GM21723 (cell line): ENCODE data around the gene RPS6KB2.

Experiments
- ATAC-seq: cut with Tn5 transposase; IDR thresholded peaks from one replicate; pipeline ENCODE4 v1.9.1; 2021; ENCODE audit warnings: mild to moderate bottlenecking, moderate library complexity; ENCODE audit not compliant: unreplicated experiment

Gene RPS6KB2

DNA sequence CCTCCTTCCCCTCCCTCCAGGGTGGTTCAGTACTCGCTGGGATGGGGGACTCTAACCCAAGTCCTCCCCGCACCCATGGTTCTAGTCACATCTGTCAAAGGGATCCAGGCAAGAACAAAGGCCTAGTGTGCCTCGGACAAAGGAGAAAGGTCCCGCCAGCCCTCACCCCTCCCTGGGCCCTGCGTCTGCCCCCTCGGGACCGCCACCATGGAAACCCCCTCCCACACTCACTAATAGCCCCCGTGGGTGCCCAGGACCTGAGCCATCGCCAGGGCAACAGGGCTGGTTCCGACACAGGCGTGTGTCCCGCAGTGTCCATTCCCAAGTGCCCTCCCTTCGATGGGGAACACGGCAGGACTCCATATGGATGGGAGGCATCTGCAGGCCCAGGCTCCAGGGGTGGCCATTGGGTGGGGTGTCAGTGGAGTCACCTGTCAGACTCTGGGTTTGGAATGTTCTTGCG is 17.9 kb upstream of the RPS6KB2 start:
- no peak for ATAC-seq

DNA sequence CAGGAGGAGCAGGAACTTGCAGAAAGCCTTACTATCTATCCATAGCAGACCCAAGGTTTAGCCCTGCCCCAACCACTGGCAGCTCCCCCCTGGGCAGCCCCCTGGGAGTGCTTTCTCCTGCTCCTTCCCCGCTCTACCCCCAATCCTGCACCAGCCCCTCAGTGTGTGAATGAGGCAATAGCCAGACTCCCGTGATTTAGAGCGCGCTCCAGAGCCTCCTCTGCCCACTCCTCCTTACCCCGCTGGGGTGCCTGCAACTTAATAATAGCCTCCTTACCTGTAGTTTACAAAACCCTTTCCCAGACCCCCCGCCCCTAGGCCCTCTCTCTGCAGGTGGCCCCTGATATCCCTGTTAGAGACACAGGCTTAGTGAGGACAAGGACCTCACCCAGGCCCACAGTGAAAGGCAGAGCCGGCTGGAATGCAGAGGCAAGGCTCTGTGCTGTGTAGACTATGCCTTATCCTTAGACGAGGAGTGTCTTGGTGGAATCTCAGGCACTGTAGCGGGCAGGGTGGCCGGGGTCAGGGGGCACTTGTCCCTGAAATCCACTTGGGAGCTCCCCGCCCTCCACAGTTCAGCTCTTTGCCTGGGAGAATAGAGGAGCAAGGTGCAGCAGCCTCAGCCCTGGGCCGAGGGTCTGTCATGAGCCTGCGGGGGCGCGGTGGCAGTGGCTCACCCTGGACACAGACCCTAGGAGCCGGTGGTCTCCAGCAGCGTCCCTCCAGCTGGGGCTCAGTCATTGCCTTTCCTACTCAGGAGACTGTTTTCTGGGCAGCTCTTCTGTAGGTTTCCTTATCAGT is 17.1 kb upstream of the RPS6KB2 start:
- ATAC-seq, result no peak

DNA sequence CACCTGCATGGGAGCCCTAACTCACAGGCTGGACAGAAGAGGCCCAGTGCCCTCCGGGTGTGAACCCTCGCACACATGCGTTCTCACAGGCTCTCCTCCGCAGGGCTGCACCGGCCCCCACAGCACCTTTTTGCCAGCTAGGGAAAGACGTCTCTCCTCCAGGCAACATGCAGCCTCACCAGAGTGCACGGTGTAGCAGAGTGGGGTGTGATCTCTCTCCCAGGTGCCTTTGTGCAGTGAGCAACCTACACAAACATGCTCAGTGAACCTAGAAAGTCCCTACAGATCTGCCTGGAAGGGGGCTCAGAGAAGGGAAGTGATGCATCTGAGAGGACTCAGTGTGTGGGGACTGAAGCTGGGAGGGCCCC is 16.5 kb upstream of the RPS6KB2 start:
- no peak for ATAC-seq

DNA sequence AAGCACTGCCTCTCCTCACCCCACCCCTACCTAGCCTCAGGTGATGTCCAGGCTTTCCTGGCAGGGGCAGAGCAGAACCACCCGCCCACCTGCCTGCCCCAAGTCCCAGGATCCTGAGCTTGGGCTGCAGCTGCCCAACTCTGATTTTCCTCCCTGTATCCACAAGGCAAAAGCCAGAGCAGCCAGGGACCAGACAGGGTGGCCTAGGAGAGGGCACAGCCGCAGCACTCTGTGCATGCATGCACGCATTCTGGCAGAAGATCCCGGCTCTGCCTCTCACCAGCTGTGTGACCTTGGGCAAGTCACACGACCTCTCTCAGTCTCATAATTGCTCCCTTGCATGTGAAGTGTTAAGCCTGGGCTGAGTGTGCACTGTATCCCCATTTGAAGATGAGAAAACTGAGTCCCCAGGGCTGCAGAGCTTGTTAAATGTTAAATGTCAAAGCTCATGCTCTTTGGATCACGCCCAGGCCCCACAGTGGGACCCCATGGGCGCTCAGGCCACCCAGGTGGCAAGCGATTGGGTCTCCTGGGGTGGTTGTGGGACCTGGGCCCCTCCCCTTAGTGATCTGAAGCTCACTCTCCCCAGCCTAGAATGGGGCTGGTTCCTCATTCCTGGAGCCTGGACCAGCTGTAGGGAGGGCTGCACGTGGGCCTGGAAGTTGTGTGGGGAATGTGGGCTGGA is 15.7 kb upstream of the RPS6KB2 start:
- no peak for ATAC-seq

DNA sequence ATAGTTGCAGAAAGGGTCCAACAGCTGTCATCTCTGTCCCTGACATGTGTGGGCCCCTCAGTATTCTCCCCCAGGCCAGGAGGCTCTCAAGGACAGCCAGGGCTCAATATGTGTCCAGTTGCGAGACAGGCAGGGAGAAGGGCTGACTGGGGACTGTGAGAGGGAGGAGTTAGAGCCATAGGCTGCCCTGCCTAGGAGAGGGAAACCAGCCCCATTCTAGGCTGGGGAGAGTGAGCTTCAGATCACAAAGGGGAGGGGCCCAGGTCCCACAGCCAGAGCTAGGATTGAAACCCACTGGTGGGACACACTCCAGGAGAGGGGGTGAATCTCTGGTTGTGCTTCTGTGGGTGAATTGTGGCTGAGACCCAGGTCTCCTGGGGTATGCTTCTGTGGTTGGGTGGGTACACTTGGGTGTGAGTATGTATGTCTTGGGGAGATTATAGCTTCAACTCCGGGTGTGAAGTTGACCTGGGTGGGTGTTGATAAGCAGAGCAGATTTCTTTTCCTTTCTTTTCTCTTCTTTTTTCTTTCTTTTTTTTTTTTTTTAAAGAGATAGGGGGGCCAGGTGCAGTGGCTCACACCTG is 14.9 kb upstream of the RPS6KB2 start:
- ATAC-seq, result no peak

DNA sequence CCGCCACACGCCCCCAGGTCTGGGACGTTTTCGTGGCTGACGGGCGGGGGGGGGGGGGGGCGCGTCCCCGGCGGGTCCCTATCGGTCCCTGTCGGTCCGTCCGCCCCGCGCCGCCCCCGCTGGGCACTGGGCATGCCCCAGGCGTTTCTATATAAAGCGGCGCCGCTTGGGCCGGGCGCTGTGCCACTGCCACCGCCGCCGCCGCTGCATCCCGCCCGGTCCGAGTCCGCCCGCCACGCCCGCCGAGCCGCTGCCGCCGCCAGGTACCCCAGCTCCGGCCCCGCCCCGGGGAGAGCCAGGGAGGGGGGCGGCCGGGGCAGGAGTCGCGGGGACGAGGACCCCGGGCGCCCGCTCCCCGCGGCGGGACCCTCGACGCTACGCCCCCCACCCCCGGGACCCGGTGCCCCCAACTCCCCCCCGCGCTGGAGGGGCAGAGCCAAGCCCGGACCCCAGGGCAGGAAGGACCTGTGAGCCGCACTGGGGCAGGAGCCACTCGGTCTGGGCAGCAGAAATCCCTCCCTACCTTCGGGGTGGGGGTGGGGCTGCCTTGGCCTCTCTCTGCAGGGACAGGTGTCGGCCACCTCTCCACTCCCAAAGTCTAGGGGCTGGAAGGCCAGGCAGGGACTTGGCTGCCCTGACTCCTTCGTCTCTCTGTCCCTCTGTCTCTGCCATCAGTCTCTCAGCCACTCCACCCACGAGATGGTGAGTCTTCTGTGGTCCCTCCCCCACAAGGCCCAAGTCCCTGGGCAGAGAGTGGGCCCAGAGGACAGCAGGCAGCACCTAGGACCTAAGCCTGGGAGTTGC is 12.6 kb upstream of the RPS6KB2 start, which contains the start of gene CARNS1:
Gene CARNS1, plus strand, starts transcription at position 178 of the 804 bp plus-strand sequence. Its CDS starts 522 bp downstream, at position 700.
- no peak for ATAC-seq

DNA sequence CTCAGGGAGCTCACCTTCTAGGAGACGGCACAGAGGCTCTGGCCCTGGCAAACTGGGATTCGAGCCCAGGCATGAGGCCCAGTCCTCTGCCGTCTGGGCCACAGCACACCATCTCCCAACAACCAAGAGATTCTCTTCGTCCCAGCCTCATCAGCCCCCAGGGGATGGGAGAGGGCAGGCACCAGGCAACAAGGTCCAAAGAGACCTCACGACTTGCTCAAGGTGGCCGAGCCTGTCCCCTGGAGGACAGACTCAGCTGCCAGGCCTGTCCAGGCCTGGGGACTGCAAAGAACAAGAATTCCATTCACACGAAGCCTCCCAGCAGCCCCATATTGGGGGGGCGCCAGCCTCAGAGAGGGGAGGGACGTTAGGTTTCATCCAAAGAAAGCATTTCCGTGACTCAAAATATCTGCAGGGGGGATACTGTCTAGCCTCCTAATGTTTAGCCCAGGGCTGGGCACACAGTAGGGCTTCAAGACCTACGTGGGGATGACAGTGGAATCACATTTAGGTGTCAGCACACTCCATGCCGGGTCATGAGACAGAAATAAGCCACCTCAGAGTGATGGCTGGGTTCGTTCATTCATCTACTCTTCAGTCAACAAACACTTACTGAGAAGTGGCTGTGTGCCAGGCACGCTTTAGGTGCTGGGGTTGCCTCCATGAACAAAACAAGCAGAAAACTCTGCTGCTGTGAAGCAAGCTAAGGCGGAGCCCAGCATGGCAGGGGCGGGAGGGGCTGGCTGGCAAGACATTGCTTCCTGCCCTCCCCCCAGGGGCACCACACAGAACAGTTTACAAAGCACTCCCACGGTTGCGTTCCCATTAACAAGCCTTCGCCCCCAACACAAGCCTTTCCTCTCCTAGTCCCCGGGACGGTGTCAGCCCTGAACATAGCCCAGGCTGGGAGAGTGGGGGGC is 11.6 kb upstream of the RPS6KB2 start:
- ATAC-seq, result no peak

DNA sequence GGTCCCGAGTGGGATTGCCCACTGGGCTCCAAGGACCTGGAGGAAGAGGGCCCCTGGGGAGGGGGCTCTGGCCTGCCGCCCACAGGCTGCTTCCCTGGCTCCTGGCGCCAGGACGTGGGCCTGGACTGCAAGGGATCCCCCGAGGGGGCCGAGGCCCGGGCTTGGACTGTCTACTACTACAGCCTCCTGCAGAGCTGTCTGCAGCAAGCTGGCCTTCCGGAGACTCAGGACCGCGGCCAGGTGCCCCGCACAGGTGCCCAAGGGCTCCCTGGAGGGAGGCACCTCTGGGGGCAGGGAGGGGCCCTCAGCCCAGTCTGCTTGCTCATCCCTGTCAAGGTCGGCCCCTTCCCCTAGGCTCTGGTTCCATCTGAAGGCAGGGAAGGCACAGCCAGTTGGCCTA is 10.9 kb upstream of the RPS6KB2 start:
- ATAC-seq, result no peak

DNA sequence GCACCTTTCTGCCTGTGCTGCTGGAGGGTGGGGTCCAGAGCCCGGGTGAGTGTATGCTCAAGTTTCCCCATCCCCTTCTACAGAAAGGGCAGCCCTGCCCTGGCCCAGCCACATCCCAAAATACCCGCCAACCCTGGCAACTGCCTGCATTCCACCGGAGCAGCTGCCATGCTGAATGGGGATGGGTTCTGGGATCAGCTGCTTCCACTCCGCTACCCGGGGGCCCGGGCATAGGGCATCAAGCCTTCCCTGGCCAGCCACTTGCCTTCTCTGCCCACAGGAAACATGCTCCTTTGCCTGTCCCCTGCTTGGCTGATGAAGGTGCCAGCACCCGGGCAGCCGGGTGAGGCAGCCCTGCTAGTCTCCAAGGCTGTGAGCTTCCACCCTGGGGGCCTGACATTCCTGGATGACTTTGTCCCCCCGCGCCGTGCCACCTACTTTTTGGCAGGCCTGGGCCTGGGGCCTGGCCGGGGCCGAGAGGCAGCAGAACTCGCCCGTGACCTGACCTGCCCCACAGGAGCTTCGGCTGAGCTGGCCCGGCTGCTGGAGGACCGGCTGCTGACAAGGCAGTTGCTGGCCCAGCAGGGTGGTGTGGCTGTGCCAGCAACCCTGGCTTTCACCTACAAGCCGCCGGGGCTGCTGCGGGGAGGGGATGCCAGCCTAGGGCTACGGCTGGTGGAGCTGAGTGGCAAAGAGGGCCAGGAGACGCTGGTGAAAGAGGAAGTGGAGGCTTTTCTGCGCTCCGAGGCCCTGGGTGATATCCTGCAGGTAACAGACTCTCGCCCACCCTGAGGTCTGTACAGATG is 9.6 kb upstream of the RPS6KB2 start:
- no peak for ATAC-seq

DNA sequence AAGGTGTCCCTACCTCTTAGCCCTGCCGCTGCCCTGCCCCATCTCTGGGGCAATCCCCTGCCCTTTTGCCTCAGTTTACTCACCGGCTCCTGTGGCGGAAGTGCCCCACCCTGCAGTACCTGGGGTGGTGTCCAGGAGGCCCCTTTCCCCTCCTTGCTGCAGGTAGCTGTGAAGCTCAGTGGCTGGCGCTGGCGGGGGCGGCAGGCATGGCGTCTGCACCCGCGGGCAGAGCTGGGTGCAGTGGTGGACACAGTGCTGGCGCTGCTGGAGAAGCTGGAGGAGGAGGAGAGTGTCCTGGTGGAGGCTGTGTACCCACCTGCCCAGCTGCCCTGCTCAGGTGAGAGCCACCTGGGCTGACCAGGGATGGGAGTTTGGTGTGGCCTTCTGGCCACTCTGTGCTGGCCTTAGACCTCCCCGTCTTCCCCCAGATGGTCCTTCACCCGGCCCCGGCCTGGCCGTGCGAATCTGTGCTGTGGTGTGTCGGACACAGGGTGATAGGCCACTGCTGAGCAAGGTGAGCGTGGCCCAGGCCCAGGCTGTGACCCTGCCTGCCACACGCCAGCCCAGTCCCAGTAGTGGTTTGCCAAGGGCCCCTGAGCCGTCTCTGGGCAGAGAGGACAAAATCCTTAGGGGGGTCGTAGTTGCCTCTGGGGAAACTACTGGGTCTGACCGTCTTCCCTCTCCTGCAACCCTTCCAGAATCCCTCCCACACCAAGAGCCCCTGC is 8.8 kb upstream of the RPS6KB2 start:
- no peak for ATAC-seq

DNA sequence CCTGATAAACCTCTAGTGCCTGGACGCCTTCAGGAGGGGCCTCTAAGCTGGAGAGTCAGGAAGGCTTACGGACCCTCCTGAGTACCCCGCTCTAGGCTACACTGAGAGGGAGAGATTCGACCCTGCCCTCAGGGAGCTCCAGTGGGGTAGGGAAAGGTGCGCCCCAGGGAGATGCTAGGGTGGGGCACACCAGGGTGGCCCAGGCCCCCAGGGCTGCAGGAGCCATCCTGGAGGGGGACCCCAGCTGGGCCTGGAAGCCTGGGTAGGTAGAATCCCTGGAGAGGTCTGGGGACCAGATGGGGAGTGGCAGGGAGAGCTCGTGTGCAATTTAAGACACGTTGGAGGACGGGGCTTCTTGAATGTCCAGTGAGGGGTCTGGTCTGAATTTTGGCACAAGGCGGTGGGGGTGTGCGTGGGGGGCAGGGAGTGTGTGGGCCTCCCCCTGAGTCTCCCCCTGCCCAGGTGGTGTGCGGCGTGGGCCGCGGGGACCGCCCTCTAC is 8.1 kb upstream of the RPS6KB2 start:
- ATAC-seq, result no peak

DNA sequence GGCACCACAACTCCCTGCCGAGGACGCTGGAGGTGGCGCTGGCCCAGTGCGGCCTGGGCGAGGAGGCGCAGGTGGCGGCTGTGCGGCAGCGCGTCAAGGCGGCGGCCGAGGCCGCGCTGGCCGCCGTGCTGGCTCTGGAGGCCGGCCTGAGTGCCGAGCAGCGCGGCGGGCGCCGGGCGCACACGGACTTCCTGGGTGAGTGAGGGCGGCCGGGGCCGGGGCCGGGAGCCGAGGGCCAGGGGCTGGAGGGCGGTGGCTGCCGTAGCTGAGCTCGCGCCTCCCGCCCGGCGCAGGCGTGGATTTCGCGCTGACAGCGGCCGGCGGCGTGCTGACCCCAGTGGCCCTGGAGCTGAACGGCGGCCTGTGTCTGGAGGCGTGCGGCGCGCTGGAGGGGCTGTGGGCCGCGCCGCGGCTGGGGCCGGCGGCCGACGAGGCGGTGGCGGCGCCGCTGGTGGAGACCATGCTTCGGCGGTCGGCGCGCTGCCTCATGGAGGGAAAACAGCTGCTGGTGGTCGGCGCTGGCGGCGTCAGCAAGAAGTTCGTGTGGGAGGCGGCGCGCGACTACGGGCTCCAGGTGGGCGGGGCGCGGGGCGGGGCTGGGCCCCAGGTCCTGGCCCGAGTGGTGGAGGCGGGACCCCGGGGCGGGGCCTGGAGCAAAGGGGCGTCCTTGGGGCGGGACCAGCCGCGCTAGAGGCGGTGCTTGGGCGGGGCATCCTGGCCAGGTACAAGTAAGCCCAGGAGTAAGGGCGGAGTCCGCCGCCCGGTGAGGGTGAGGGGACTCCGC is 7.5 kb upstream of the RPS6KB2 start:
- peak; percentile 85 for ATAC-seq

DNA sequence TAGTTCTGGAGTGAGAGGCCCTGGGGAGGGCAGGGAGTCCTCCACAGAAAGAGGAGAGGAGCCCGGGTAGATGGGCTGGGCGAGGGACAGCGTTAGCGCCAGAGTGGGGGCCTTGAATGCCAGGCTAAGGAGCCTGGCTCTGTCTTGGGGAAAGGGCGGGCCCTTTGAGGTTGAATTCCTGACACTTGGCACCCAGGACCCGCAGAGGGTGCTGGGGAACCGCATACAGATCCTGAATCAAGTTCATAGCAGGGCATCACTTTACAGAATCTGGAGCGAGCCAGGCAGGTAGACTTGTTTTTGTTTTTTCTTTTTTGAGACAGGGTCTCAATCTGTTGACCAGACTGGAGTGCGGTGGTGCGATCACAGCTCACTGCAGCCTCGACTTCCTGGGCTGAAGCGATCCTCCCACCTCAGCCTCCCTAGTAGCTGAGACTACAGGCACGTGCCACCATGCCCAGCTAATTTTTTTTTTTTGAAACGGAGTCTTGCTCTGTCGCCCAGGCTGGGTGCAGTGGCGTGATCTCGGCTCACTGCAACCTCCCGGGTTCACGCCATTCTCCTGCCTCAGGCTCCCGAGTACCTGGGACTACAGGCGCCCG is 6.8 kb upstream of the RPS6KB2 start:
- no peak for ATAC-seq

DNA sequence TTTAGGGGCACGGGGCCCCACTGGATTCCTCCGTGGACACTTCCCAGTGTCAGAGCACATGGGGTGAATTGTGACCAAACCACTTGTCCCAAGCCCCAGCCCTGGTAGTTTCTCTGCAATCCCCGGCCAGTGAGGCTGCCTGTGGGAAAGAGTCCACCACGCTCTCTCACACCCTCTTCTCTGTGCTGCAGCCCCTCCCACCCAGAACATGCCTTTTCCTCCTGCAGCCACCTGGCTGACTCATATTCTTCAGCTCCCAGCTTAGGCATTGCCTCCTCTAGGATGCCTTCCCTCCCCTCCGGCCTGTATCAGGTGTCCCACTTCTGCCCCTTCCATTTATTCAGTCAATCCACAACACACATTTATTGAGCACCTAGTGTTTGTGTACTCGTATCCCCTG is 5.4 kb upstream of the RPS6KB2 start:
- no peak for ATAC-seq

DNA sequence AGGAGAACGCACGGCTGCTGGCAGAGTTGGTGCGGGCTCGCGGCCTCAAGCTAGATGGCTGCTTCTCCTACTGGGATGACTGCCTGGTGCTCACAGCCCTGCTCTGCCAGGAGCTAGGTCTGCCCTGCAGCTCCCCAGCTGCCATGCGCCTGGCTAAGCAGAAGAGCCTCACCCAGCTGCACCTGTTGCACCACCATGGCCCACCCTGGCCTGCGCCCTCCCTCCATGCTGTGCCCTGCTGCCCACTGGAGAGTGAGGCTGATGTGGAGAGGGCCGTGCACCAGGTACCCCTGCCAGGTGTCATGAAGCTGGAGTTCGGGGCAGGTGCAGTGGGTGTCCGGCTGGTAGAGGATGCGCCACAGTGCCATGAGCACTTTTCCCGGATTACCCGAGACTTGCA is 4.8 kb upstream of the RPS6KB2 start:
- ATAC-seq, result no peak

DNA sequence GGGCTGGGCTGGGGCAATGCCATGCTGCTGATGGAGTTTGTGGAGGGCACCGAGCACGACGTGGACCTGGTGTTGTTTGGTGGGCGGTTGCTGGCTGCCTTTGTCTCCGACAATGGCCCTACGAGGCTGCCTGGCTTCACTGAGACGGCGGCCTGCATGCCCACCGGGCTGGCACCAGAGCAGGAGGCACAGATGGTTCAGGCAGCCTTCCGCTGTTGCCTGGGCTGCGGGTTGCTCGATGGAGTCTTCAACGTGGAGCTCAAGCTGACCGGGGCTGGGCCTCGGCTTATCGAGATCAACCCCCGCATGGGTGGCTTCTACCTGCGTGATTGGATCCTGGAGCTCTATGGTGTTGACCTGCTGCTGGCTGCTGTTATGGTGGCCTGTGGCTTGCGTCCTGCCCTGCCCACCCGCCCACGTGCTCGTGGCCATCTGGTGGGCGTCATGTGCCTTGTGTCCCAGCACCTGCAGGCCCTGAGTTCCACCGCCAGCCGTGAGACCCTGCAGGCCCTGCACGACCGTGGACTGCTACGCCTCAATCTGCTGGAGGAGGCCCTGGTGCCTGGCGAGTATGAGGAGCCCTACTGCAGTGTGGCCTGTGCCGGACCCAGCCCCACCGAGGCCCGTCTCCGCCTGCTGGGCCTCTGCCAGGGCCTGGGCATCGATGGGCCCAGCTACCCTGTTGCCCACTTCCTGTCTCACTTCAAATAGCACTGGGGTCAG is 4.2 kb upstream of the RPS6KB2 start:
- ATAC-seq, result no peak
